Endothelial cell of umbilical vein (primary cell): ENCODE data around the gene IFI6. TPM values are rescaled to one million over a fixed set of nuclear protein-coding genes. Genes with fewer than 3 reads are reported as not detected.

Source experiments
- BruUV-seq: library from RNA; stranded (reverse); fragments of 400-500 nt; replicated peaks from 2 replicates; lab custom pipeline; 2021; lab: Mats Ljungman, UMichigan
- CTCF ChIA-PET: fragments of 300-600, 350-600 bp; sonication (Branson Sonifier 250); formaldehyde crosslinking; loops from one replicate; lab custom pipeline; 2021; ENCODE audit warnings: antibody characterized with exemption, inconsistent platforms; lab: Charles Lee
- POLR2A ChIA-PET: fragments of 300-600, 350-600 bp; sonication (Branson Sonifier 250); formaldehyde crosslinking; loops from one replicate; lab custom pipeline; 2021; ENCODE audit warnings: antibody characterized with exemption, inconsistent platforms; lab: Charles Lee
- DNase-seq: peaks from one replicate; pipeline ENCODE4 v3.0.0-alpha.2; 2011; ENCODE audit warnings: low read depth, low spot score
- FAIRE-seq: peaks from 2 replicates; lab custom pipeline; 2011; peaks lifted over from hg19 to GRCh38; lab: Jason Lieb, UNC
- H2AFZ ChIP-seq: 2 replicates; pipeline ENCODE4 v1.6.0; 2012; ENCODE audit warnings: low read depth, low read length, control low read depth, inconsistent platforms
- H3K27ac ChIP-seq: 2 replicates; pipeline ENCODE4 v1.5.1; 2011; ENCODE audit warnings: low read depth, mild to moderate bottlenecking, control low read depth, low read length, moderate library complexity; ENCODE audit not compliant: insufficient read depth
- H3K27me3 ChIP-seq, 2 experiments: 2 replicates each; pipeline versions ENCODE4 v1.6.0 to v1.6.1; 2011; ENCODE audit warnings: low read length in 2 of 2, mixed read lengths in 1 of 2; ENCODE audit not compliant: control insufficient read depth in 2 of 2, insufficient read depth in 2 of 2
- H3K36me3 ChIP-seq, 2 experiments: 2 replicates in 1 of 2; 3 replicates in 1 of 2; pipeline ENCODE4 v1.5.1; 2011; ENCODE audit warnings: low read length in 2 of 2, mild to moderate bottlenecking in 1 of 2, moderate library complexity in 1 of 2; ENCODE audit not compliant: control insufficient read depth in 2 of 2, insufficient read depth in 2 of 2; ENCODE audit errors: extremely low read depth in 1 of 2
- H3K4me1 ChIP-seq: 3 replicates; pipeline ENCODE4 v1.5.1; 2011; ENCODE audit warnings: mild to moderate bottlenecking, low read length; ENCODE audit not compliant: control insufficient read depth, insufficient read depth; ENCODE audit errors: extremely low read depth
- H3K4me2 ChIP-seq: 2 replicates; pipeline ENCODE4 v1.6.1; 2011; ENCODE audit warnings: low read length, control low read depth, mixed read lengths; ENCODE audit not compliant: insufficient read depth
- H3K4me3 ChIP-seq, 3 experiments: fragments of 200-600 bp in 1 of 3; sonication (generic), shearing (Covaris generic) in 1 of 3; replicated peaks in 1 of 3; 2 replicates each; pipeline ENCODE4 v1.5.1; 2011 to 2016; ENCODE audit warnings: control low read depth in 3 of 3, low read length in 3 of 3, mild to moderate bottlenecking in 2 of 3, inconsistent platforms in 1 of 3, low read depth in 1 of 3, moderate library complexity in 1 of 3; ENCODE audit not compliant: insufficient read depth in 1 of 3
- H3K79me2 ChIP-seq: 2 replicates; pipeline ENCODE4 v1.6.0; 2012; ENCODE audit warnings: low read length, inconsistent platforms; ENCODE audit not compliant: control insufficient read depth, insufficient read depth
- H3K9ac ChIP-seq: replicated peaks from 2 replicates; pipeline ENCODE3; 2011; ENCODE audit warnings: low read length, control low read depth; ENCODE audit not compliant: insufficient read depth; ENCODE audit errors: extremely low read depth
- H3K9me1 ChIP-seq: replicated peaks from 3 replicates; pipeline ENCODE4 v1.6.0; 2011; ENCODE audit warnings: mild to moderate bottlenecking, low read length; ENCODE audit not compliant: control insufficient read depth, insufficient read depth; ENCODE audit errors: extremely low read depth
- H3K9me3 ChIP-seq: replicated peaks from 2 replicates; pipeline ENCODE4 v1.5.1; 2012; ENCODE audit warnings: low read length, inconsistent platforms; ENCODE audit not compliant: control insufficient read depth, insufficient read depth
- H4K20me1 ChIP-seq: replicated peaks from 2 replicates; pipeline ENCODE3; 2011; ENCODE audit warnings: mild to moderate bottlenecking, low read length; ENCODE audit not compliant: control insufficient read depth, insufficient read depth; ENCODE audit errors: extremely low read depth
- EZH2 ChIP-seq: IDR thresholded peaks from 2 replicates; pipeline ENCODE4 v1.6.1; 2012; ENCODE audit warnings: borderline replicate concordance, low read depth, mild to moderate bottlenecking, moderate library complexity, low read length, inconsistent platforms; ENCODE audit not compliant: severe bottlenecking
- FOS ChIP-seq: IDR thresholded peaks from 2 replicates; pipeline ENCODE4 v1.6.1; 2011; ENCODE audit warnings: mild to moderate bottlenecking, low read length, moderate library complexity, borderline replicate concordance; ENCODE audit not compliant: insufficient read depth
- GATA2 ChIP-seq: IDR thresholded peaks from 2 replicates; pipeline ENCODE4 v1.7.0; 2011; ENCODE audit warnings: low read depth, mild to moderate bottlenecking, moderate library complexity, mixed read lengths, low read length; ENCODE audit not compliant: insufficient read length, insufficient read depth
- JUN ChIP-seq: IDR thresholded peaks from 2 replicates; pipeline ENCODE4 v1.6.1; 2011; ENCODE audit warnings: borderline replicate concordance, low read depth; ENCODE audit not compliant: insufficient read length, insufficient read depth
- MYC ChIP-seq: IDR thresholded peaks from one replicate; pipeline ENCODE4 v1.6.1; 2011; ENCODE audit warnings: mild to moderate bottlenecking, low read depth, low read length
- POLR2A ChIP-seq: IDR thresholded peaks from 2 replicates; pipeline ENCODE4 v1.6.1; 2012; ENCODE audit warnings: low read depth, mild to moderate bottlenecking, control low read depth, low read length
- POLR2AphosphoS5 ChIP-seq: IDR thresholded peaks from 2 replicates; pipeline ENCODE4 v1.6.1; 2012; ENCODE audit warnings: low read depth, mild to moderate bottlenecking, control low read depth, low read length, moderate library complexity; ENCODE audit not compliant: insufficient read depth
- dilution Hi-C: fragments of 300-500 bp; cut with MboI; formaldehyde crosslinking; loops from one replicate; pipeline ENCODE4 v1.15.0; 2019; ENCODE audit warnings: low sequenced_read_pairs; ENCODE audit not compliant: extremely low pct_ligation_motif_present
- intact Hi-C: fragments of 100-400 bp; cut with micrococcal nuclease; formaldehyde crosslinking; loops from one replicate; pipeline ENCODE4 v1.10.0; 2022
- polyA plus RNA-seq, 4 experiments: library from polyadenylated mRNA; depleted of rRNA in 3 of 4; stranded (reverse) in 3 of 4; unstranded in 1 of 4; fragments of >200 nt; gene quantifications; 2 replicates each; pipeline versions ENCODE4 v1.2.1 to v1.2.3, GENCODE V29; 2011 to 2012; ENCODE audit warnings: missing spikeins in 1 of 4
- total RNA-seq: library from RNA; stranded (reverse); gene quantifications from 2 replicates; pipeline ENCODE4 v1.2.3, GENCODE V29; 2021
- TF ChIP-seq, protein P1 (sequence below), 2 donors: IDR thresholded peaks; 1 replicate in 1 of 2; 2 replicates in 1 of 2; pipeline ENCODE4 v1.5.1; 2011; ENCODE audit warnings: low read length in 2 of 2, mild to moderate bottlenecking in 2 of 2, moderate library complexity in 2 of 2, control low read depth in 1 of 2, inconsistent platforms in 1 of 2, low read depth in 1 of 2; ENCODE audit not compliant: insufficient read depth in 1 of 2; ENCODE audit errors: extremely low read depth in 1 of 2
- TF ChIP-seq, protein P2 (sequence below): IDR thresholded peaks from 2 replicates; pipeline ENCODE4 v1.6.1; 2011; ENCODE audit not compliant: insufficient read depth, insufficient read length

IFI6 gene
- total and polyA plus RNA-seq, 2 donors (not counting 3 experiments of a cell fraction or from before 2014, with no cell fraction given): 28.4 to 47.9 TPM

DNA sequence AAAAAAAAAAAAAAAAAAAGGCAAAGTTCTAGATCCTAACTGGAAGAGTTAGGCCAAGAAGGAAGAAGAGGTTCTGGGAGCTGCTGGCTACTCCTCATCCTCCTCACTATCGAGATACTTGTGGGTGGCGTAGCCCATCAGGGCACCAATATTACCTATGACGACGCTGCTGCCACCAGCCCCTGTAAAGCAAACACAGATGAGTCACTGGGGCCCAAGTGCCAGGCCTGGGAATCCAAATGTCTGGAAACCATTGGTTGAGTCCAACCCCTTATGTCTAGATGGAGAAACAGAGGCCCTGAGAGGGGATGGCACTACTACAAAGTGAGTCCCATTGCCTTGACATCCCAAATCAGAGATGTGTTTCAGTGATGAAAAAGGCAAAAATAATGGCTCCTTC lies 5.7 kb downstream of the IFI6 start:
- H2AFZ ChIP-seq: no peak overlapping the region
- no peak overlapping the region for H3K4me2 ChIP-seq
- no peaks in the 10 kb centered on the region for H3K79me2 ChIP-seq
- H3K36me3 ChIP-seq: no peaks in the 10 kb centered on the region
- BruUV-seq: no TSS peak
- no peak overlapping the region for H3K4me3 ChIP-seq
- intact Hi-C loops (no loop called here), dilution Hi-C loops (no loop called here)
- no peak for FAIRE-seq
- no peak for TF ChIP-seq JUN
- TF ChIP-seq, protein P1, sequence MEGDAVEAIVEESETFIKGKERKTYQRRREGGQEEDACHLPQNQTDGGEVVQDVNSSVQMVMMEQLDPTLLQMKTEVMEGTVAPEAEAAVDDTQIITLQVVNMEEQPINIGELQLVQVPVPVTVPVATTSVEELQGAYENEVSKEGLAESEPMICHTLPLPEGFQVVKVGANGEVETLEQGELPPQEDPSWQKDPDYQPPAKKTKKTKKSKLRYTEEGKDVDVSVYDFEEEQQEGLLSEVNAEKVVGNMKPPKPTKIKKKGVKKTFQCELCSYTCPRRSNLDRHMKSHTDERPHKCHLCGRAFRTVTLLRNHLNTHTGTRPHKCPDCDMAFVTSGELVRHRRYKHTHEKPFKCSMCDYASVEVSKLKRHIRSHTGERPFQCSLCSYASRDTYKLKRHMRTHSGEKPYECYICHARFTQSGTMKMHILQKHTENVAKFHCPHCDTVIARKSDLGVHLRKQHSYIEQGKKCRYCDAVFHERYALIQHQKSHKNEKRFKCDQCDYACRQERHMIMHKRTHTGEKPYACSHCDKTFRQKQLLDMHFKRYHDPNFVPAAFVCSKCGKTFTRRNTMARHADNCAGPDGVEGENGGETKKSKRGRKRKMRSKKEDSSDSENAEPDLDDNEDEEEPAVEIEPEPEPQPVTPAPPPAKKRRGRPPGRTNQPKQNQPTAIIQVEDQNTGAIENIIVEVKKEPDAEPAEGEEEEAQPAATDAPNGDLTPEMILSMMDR (IDR thresholded peaks at IDR 0.05; ENCODE audit: extremely low read depth in 1 of 2, insufficient read depth in 1 of 2, low read depth in 1 of 2, low read length in 2 of 2): no peak
- no peak for TF ChIP-seq FOS
- no peak for TF ChIP-seq POLR2AphosphoS5
- TF ChIP-seq MYC: no peak
- TF ChIP-seq, protein P2, sequence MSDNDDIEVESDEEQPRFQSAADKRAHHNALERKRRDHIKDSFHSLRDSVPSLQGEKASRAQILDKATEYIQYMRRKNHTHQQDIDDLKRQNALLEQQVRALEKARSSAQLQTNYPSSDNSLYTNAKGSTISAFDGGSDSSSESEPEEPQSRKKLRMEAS: no peak
- TF ChIP-seq POLR2A: no peak
- TF ChIP-seq EZH2: no peak
- TF ChIP-seq GATA2: no peak
- peaks cover 10% of the 10 kb centered on the region for H3K4me1 ChIP-seq
- no peak for DNase-seq
- ChIA-PET CTCF (interaction anchor here (1.2 to 8.6 kb wide), 2 partner anchors 27 to 56 kb away, joined by 3 to 306 read pairs; partner anchors contain the start of gene AHDC1), POLR2A (interaction anchor here (0.7 kb wide), 1 partner anchor 44 kb away, joined by 7 read pairs; no protein-coding TSS in a partner anchor)
- no peak overlapping the region for H3K27ac ChIP-seq
- H4K20me1 ChIP-seq: no peaks in the 10 kb centered on the region
- H3K9ac ChIP-seq: no peak overlapping the region
- H3K9me3 ChIP-seq: no peaks in the 10 kb centered on the region
- H3K27me3 ChIP-seq: no peaks in the 10 kb centered on the region
- H3K9me1 ChIP-seq: no peaks in the 10 kb centered on the region
